Measurements from ENCODE around the gene HORMAD2.

HORMAD2 gene

DNA sequence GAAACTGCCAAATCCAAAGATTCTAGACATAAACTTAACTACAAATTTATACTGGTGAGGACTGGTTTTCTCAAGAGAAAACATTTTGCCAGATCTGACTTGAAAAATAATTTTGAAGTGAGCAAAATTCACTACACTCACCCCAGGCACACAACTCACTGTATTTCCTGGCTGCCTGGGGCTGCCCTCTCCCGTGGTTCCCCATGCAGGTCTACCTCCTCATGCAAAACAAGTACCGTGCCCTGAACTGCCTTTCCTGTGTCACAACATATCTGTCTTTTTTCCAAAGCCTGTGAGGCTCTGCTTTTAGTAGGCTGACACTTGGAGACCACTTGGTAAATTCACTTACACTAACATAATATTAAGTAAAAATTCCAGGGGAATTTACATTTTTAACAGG, 89.9 kb downstream of the HORMAD2 start:
- no peak for DNase-seq

DNA sequence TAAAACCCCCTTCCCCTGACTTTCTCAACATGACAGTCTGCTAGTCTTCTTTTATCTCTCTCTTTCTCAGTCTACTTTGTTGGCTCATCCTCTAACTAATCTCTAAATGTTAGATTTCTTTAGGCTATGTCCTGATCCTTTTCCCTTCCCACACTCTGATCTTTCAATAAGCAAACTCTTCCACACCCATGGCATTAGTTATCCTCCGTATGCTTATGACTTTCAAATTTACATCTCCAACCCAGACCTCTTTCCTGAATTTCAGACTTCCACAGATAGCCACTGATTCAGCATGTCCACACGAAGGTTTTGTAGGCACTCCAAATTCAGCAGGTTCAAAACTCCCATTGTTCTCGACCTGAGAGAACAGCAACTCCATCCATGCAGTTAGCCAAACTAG, 90.7 kb downstream of the HORMAD2 start:
- DNase-seq = no peak

DNA sequence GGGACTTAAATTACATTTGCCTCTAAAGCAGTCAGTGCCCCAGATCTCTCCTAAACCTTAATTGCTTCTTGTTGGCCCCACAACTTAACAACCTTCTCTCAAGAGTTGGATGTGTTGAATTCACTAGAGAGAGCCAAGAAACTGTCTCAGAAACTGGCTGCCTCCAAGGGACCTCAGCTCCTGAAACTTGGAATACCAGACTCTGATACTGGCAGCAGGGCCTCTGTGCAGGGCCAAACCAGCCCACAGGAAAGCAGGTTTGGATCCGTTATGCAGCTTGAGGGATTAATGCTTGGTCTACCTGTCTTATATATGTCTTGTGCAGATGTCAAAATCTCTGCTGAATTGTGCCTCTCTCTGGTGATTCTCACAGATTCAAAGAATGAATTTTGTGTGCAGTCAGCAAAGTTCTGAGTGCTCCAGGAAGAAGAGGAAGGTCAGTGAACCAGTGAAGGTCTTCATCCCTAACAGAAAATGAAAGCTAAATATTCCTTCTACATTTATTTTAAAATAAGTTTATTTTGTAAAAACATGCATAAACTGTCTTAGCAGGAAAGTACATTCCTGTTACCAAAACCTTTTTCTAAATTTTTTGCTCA, 95.5 kb downstream of the HORMAD2 start:
- DNase-seq = no peak

DNA sequence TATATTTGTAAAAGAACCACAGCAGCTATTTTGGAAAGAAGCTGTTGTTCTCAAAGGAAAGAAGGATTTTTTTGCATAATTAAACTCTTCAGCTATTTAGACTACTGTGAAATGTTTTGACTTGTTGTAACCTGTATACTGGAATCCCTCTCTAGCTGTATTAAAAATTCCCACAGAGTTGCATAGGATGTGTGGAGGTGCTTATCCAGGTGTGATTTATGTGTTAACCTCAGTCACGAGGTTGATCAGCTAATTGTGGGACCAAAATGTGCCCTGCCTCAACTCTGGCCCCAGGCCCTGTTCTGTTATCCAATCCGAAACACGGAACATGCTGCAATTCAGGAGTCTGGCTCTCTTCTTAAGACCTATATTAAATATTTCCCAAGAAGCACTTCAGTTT, 96.2 kb downstream of the HORMAD2 start:
- no peak for DNase-seq

DNA sequence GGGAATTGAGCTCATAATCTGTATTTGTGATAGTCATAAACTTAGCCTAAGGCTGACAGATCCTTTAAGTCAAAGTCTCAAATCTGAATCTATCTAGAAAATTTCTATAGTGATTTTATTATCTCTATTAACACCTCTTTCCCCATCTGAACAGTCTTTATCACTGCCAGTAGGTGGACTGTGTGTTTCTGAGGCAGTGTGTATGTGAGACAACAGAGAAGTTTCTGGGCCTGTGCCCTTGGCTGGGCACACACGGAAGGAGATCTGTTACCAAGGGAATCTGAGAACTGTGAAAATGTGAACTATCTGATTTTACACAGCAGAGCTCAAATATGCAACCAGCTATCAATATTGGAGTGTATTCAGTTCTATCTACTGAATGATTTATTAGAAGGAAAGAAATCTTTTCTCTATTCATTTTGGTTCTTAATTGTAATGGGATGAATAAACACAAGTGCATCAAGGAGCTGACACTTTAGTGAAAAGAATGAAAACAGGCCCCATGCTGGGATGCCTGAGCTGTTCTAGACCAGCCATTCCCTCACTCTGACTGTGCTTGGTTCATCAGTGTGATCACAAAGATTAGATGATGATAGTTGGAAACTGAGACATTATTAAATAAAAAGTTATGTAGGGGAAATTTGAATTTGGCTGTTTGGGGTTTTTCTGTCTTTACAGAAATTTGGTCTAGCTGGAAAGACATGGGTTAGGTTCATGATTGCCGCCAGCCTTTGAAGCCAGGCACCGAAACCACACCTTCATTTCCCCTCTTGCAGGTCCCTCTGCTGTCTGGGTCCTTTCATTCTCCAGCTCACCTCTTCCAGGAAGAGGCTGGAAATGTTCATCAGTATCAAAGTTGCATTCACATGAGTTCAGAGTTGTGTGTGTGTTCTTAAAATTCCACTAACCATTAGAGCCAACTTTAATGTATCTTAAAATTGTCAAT, 98.2 kb downstream of the HORMAD2 start:
- peak; percentile 59 to 63 for DNase-seq

DNA sequence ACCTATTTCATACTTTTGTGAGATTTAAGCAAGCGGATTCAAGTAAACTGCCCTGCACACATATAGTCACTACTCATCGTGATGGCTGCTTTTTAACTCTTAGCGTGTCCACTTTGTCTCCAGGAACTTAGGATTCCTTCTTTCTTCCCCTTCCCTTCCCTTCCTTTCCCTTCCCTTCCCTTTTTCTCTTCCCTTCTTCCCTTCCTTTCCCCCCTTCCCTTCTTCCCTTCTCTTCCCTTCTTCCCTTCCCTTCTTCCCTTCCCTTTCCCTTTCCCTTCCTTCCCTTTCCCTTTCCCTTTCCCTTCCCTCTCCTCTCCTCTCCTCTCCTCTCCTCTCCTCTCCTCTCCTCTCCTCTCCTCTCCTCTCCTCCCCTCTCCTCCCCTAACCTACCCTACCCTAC, 100.4 kb downstream of the HORMAD2 start:
- DNase-seq = no peak

DNA sequence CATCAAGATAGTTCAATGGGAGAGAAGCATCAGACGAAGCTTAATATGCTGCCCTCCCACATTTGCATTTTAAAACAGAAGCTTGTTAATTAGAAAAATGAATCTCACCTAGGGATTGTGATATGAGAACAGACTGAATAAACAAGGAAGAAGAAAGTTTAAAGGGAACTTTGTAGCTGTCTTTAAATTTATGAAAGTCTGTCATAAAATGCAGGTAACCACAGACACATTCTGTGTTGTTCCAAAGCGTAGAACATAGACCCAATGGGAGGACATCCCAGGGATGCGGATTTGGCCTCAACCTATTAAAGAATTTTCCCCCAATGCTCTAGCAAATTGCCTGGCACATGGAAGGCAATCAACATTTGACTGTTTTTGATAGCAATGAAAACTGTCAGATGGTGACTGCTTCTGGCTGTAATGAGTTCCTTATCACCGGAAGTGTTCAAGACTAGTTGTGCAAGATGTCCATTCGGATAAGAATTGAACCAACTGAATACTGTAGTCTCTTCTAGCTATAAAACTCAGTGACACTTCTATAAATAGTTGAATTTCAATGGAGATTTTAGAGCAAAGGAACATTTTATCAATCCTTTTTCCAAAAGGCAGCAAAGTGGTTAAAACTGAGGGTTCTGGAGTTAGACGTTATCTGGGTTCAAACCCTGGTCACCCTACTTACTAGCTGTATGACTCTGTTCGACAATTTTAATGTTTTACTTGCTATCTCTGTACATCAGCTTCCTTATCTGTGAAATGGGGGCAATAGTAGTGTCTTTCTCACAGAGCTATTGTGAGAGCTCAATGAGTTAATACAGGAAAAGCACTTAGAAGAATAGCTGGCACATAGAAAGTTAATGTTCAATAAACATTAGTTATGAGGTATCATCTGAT, 101.4 kb downstream of the HORMAD2 start:
- no peak for DNase-seq

DNA sequence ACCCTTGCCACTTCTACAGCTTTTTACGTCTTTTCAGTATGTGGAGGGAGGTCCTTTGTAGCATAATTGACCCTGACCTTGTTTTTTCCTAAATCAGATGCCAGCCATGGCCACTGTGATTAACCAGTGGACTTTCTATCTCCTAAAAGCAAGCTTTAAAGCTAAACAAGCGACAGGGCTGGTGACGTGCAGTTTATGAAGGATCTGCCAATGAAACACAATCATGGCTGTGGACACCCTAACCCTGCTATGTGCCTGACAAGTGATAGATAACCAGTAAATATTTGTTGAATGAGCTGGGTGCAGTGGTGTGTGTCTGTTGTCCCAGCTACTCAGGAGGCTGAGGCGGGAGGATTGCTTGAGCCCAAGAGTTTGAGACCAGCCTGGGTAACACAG, 102.1 kb downstream of the HORMAD2 start:
- no peak for DNase-seq

DNA sequence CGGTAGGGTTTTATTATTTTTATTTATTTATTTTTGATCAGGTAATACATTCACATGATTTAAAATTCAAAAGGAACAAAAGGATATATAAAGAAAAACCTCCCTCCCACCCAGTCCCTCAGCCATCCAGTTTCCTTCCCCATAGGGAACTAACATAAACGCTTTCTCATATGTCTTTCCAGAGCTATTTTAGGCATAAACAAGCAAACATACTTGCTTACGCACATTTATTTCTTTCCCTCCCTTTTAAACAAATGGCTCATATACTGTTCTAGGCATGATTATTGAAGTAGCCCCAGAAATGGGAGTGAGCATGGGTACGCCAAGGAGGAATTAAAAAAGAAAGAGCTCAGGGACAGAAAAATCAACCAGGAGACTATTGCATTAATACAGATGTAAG, 102.6 kb downstream of the HORMAD2 start:
- DNase-seq = no peak

DNA sequence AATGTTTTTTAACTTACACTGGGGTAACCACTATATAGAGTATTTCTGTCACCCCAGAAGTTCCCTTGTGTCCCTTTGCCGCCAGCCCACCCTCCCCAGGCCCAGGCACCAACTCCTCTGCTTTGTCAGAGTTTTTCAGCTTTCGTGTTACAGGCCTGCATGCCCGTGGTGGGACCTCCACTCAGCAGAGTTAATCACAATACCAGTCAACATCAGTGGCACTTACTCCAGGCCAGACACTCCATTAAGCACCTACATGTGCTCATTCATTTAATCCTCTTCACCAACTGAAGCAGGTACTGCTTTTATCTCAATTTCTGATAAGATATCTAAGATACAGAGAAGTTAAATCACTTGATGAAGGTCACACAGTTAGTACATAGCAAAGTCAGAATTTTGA, 103.0 kb downstream of the HORMAD2 start:
- DNase-seq = no peak

DNA sequence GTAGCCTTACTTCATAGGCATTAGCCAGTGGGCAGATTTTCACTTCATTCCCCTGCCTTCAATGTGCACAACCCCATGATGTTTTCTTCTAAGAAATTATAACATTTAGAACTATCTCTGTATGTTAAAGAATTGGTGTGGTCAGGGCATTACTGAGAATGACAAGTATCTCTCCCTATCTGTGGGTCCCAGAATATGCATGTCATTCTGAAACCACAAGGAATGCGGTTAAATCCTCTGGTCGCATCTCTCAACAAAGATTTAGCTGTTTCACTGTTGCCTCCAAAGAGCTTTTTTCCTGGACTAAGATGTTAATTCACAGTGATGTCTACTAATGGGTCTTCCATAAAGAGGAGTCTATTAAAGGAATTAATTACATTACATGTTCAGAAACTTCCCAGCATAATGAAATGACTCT, 103.6 kb downstream of the HORMAD2 start:
- DNase-seq = no peak

DNA sequence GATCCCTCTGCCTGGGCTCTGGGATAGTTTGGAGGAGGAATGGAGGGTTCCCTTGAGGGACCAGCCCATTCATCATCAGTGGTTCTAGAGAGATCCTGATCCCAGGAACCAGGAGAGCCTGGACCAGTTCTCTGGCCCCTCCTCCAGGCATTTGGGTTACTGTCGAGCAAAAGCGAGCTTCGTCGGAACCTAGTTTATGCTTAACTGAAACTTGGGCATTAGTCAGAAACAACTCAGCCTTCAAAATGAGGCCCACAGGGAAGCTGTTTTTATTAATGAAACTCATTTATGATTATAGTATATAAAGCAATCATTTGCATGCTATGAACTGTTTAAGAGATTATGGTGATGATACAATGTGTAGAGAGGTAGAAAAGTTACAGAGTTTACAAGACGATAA, 104.9 kb downstream of the HORMAD2 start:
- peak; percentile 39 to 42 for DNase-seq

DNA sequence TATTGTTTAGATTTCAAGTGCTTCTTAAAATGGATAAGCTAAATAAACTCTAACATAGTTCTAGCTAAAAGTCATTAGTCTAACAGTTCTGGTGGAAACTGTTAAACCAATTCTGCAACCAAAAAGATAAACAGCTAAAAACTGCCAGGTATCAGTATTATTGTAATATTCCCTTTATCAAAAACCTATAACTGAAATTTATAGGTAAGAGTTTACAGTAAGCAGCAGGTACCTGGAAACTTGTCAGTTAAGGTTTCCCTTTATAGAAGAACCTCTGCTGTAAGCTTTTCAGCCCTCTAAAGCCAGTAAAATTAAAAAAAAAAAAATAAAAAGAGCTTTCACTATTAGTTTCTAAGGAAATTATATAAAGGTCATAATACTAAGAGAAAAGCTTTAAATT, 105.3 kb downstream of the HORMAD2 start:
- DNase-seq = no peak

DNA sequence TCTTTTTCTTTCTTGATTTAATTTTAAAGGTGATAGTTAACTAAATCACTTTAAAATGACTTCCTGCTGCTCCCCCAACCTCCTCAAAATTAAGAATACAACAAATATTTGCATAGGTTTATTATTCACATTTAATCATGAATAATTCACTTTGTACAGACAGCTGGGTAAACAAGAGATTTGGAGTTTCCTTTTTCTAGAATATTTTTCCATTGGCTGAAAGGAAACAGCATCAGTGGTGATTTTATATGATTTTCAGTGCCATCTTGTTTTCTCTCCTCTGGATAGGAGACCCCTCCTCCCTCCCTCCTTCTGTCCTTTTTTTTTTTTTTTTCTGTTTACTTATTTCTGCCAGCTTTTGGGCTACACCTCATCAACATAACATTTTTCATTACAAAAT, 105.8 kb downstream of the HORMAD2 start:
- DNase-seq = no peak

DNA sequence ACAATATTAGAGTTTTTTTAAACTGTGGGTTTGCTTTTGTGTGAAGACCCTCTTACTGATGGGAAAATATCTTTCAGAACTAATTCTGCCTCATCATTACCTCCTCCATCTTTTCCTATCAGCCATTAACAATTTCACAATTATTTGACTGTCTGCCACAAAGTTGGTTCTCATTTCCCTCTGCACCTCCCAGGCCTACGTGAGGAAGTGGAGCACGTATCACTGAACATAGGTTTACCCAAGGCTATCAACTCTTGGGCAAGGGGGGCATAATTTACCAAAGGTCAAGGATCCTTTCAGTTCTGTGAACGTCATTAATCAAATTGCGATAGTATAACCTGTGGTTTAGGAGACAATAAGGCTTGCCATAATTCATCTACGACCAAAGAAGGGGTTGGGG, 106.2 kb downstream of the HORMAD2 start:
- no peak for DNase-seq

DNA sequence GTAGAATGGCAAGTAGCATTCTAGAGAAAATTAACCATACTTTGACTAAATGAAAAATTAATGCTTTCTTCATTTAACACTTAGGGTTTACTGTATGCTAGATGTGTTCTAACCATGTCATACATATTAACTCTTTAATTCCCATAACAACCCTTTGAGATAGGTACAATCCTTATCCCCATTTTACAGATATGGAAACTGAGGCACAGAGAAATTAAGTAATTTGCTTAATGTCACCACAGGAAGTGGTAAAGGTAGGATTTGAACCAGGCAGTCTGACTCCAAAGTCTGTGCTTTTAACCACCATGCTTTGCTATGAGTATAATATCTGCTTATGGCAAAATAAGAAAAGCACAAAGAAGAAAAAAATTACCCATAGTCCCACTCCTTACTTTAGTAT, 106.8 kb downstream of the HORMAD2 start:
- DNase-seq = no peak

DNA sequence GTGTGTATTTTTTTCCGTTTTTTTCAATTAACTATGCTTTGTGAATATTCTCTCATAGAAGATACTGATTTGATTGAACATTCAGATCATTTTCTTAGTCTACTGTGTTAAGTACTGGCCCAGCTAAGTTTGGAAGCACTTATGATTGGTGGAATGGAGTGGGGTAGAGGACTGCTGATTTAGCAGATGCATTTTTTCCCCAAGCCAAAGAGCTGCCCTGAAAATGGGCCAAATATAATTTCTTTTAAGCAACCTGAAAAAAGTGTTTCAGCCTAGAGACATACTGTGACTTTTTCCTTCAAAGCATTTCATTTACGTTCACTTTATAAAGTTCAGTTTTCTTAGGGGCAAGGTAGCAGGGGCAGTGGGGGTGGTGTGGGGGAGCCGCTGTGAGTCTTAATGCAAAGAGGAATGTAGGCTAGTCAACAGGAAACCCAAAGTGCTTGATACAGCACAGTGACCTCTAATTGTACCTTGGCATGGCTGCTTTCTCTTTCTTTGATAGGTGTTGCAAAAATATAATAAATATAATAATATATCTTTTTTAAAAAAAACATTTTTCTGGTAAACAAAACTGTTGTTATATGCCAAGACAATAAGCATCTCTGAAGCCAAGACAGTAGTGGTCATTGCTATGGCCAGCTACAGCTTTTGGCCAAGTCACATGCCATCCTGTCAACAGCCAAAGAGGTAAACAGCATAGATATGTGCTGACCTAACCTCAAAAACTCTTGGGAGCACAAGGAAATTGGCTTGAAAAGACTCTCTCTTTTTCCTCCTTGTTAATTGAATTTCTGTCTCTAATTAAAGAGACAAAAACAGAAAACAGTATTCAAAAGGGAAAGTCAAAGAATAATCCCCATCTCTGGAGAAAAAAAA, 107.5 kb downstream of the HORMAD2 start:
- DNase-seq = peak in 1 of 2 donors; percentile 19

DNA sequence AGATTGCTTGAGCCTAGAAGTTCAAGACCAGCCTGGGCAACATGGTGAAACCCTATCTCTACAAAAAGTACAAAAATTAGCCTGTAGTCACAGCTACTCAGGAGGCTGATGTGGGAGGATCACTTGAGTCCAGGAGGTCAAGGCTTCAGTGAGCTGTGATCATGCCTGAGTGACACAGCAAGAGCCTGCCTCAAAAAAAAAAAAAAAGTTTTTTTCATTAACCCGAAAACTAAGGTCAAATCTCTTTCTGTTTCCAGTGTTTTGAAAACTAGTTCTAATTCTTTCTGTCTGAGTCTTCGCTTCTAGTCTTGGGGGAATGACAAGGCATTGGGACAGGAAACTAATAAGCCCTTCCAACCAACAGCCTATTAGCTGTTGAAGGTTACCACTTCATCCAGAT, 108.6 kb downstream of the HORMAD2 start:
- no peak for DNase-seq

DNA sequence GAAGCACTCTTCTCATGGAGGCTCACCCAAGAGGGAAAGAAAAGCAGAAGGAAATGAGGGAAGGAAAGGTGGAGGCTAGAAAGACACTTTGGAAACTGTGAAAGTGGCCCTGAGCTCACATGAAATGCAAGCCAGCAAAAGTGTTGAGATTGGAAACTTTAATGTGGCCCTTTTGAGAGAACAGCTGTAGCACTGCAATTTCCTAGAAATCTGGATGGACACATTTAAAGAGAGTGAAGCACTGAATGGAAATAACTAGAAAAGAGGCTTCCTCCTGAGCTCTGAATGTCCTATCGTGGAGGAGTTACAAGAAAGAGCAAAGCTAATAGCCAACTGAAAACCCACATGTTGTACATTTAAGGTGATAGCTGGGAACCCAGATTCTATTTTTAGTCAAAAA, 110.3 kb downstream of the HORMAD2 start:
- DNase-seq = no peak

DNA sequence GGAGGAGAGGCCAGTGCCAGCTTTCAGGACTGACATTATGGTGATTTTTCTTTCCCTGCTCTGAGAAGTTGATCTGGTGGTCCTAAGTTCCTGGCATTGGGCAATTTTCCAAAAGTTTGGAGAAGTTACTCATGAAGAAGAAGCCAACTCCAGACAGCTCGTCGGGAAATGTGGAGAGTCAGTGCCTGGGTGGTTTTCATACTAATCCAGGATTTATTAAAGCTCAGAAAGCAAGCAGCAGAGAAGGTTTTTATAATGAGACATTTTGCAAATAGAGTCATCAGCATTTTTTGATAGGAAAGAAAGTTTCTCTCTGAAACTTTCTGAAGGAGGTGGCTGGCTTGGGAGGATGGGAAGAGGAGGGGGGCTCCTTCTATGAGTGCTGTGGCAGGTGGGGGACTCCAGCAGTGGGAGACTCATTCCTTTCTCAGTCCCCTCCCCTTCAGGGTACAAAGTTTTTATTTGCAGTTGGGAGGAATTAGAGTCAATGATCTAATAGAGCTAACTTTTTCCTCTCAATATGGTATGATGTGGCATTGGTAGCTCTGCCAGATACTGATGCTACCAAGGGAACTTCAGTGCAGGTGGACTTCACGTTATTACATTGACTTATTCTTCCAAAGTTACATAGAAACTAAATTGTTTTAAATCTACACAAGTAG, 110.9 kb downstream of the HORMAD2 start:
- no peak for DNase-seq

DNA sequence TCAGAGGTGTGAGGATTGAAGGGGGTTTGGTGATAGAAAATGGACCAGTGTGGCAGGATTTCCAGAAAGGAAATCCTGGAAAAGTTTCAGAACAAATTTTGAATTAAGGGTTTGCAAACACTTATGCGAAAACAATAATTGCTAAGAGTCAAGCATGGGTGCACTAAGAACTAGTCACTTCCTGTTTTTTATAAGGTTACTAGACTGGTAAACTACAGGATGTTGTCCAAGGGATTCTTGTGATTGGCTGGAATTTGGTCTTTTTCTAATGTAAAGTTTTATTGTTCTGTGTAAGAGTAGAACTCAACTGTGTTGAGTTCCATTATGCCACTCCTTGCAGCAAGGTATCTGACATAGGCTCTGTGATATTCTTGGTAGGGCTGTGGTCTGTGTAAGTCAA, 112.2 kb downstream of the HORMAD2 start:
- DNase-seq = no peak
